BE2C (cell line): Measurements from ENCODE around the gene GINS3.

Experiments
- DNase-seq: peaks from one replicate; pipeline ENCODE4 v3.0.0-alpha.2; 2020
- H3K27me3 ChIP-seq: fragments of 250-450 bp; sonication (Bioruptor Pico); 2 replicates; pipeline ENCODE4 v1.5.1; 2020; ENCODE audit warnings: mild to moderate bottlenecking
- H3K36me3 ChIP-seq: fragments of 250-450 bp; sonication (Bioruptor Pico); 2 replicates; pipeline ENCODE4 v1.5.1; 2020; ENCODE audit warnings: mild to moderate bottlenecking
- H3K4me1 ChIP-seq: fragments of 250-450 bp; sonication (Bioruptor Pico); 2 replicates; pipeline ENCODE4 v1.5.1; 2020
- H3K4me3 ChIP-seq: 2 replicates; pipeline ENCODE4 v1.5.1; 2011; ENCODE audit warnings: low read depth, low read length
- H3K9me3 ChIP-seq: fragments of 250-450 bp; sonication (Bioruptor Pico); 2 replicates; pipeline ENCODE4 v1.5.1; 2020
- TF ChIP-seq, protein P1 (sequence below): IDR thresholded peaks from 2 replicates; pipeline ENCODE4 v1.5.1; 2012; ENCODE audit warnings: mild to moderate bottlenecking, low read depth, low read length

The GINS3 gene

DNA sequence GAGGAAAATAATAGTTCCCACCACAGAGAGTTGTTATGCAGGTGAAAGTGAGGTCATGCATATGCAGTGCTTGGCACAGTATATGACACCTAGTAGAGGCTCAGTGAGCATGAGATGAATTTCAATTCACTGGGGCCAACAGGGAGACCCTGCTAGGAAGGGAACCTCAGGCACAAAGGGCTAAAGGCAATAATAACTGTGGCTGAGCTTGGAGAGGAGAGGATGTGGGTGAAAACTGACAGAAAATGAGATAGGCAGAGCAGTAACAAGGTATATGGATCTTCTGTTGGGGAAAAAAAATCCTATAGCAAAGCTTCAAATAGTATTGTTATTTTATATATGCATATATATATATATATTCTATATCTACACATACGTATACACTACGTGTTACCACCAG is 25.0 kb upstream of the GINS3 start:
- no peaks in the 10 kb centered on the region for H3K9me3 ChIP-seq
- no peaks in the 10 kb centered on the region for H3K36me3 ChIP-seq
- no peak for DNase-seq
- TF ChIP-seq, protein P1, sequence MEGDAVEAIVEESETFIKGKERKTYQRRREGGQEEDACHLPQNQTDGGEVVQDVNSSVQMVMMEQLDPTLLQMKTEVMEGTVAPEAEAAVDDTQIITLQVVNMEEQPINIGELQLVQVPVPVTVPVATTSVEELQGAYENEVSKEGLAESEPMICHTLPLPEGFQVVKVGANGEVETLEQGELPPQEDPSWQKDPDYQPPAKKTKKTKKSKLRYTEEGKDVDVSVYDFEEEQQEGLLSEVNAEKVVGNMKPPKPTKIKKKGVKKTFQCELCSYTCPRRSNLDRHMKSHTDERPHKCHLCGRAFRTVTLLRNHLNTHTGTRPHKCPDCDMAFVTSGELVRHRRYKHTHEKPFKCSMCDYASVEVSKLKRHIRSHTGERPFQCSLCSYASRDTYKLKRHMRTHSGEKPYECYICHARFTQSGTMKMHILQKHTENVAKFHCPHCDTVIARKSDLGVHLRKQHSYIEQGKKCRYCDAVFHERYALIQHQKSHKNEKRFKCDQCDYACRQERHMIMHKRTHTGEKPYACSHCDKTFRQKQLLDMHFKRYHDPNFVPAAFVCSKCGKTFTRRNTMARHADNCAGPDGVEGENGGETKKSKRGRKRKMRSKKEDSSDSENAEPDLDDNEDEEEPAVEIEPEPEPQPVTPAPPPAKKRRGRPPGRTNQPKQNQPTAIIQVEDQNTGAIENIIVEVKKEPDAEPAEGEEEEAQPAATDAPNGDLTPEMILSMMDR = no peak
- H3K4me3 ChIP-seq = no peak overlapping the region
- no peaks in the 10 kb centered on the region; the same call in 1 of the 2 replicates for H3K4me1 ChIP-seq
- H3K27me3 ChIP-seq = no peaks in the 10 kb centered on the region

DNA sequence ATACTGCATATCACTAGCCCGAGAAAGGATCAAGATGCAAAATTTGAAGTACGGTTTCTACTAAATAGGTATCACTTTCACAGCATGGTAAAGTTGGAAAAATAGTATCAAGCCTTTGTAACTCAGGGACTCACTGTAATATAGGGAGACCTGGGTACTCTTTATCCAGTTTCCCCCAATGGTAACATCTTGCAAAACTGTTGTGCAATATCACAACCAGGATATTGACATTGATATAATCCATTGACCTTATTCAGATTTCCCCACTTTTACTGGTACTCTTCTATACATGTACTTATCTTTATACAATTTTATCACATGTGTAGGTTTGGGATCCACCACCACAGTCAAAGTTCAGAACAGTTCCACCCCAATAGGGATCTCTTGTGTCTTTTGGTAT is 20.4 kb upstream of the GINS3 start:
- DNase-seq = no peak
- TF ChIP-seq, protein P1 = no peak
- Histone ChIP-seq H3K9me3 (no peaks in the 10 kb centered on the region), H3K27me3 (no peaks in the 10 kb centered on the region), H3K4me3 (no peak overlapping the region), H3K4me1 (no peaks in the 10 kb centered on the region; the same call in 1 of the 2 replicates), H3K36me3 (no peaks in the 10 kb centered on the region)

DNA sequence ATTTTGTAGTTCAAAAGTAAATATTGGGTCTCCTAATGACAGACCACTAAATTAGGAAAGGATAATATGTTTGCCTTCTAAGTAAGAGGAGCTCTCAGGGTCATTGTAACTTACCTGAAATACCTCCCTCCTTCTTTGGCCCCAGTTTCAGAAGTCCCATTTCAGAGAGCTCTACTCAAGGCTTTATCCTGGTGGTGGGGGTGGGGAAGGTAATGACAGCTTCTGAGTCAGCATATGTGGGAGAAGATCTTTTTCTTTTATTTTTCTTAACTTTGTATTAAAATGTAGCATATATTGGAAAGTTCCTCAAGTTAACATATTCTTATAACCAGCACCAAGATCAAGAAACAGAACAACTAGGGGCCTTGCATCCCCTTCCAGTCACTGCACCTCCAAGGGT is 16.9 kb upstream of the GINS3 start:
- H3K4me3 ChIP-seq = no peak overlapping the region
- no peaks in the 10 kb centered on the region for H3K36me3 ChIP-seq

DNA sequence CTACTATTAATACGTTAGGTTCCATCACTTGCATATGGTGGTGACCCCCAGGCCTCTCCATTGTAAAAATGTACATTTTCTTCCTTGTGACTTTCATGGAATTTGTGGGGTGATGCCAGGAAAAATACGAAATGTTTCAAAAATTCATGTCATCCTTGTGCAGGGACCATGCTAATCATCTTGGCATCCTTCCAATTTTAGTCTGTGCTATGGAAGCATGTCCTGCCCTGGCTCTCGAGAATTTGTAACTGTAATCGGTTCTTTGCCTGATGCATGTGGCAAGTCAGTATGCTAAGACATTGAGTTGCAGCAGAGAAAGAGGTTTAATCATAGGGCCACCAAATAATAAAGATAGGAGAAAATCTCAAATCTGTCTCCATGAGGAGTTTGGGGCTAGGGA is 14.3 kb upstream of the GINS3 start:
- H3K4me3 ChIP-seq = no peak overlapping the region
- no peak for DNase-seq
- no peaks in the 10 kb centered on the region for H3K27me3 ChIP-seq
- H3K36me3 ChIP-seq = no peaks in the 10 kb centered on the region
- TF ChIP-seq, protein P1 = no peak
- no peaks in the 10 kb centered on the region for H3K9me3 ChIP-seq
- no peaks in the 10 kb centered on the region; the same call in 1 of the 2 replicates for H3K4me1 ChIP-seq

More for the DNA sequence above, 16.9 kb upstream of the GINS3 start:
- DNase-seq = no peak
- no peaks in the 10 kb centered on the region for H3K27me3 ChIP-seq
- no peaks in the 10 kb centered on the region for H3K9me3 ChIP-seq
- no peaks in the 10 kb centered on the region; the same call in 1 of the 2 replicates for H3K4me1 ChIP-seq
- TF ChIP-seq, protein P1 = no peak

DNA sequence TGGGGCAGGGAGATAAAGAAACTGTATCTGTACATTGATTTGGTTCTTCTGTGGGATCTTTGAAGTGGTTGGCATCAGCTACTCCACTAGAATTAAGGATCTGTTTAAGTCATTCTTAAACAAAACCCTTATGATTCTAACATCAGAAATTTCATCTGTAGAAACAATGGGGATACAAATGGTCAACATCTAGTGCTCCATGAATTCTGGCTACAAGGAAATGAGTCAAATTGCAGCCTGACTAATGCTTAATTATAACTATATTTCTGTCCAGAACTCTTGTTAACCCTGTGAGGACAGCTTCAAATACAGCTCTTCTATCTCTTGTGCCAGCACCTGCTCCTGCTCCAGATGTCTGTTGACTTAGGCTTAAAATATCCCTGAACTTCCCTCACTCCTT is 13.9 kb upstream of the GINS3 start:
- TF ChIP-seq, protein P1 = no peak
- Histone ChIP-seq H3K9me3 (no peaks in the 10 kb centered on the region), H3K4me1 (no peaks in the 10 kb centered on the region; the same call in 1 of the 2 replicates)

DNA sequence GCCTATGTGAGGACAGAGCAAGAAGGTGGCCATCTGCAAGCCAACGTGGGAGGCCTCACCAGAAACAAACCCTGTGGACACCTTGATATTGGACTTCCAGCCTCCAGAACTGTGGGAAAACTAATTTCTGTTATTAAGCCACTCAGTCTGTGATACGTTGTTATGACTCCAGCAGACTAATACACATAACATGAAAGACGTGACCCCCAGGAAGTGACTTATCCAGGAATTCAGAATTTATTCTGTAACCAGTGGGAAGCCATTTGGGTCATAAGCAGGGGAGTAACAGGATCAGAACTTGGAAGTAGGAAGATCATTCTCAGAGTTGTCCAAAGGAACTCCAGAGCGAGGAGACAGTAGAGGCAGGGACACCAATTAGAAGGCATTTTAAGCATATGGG is 12.5 kb upstream of the GINS3 start:
- TF ChIP-seq, protein P1 = no peak
- H3K4me1 ChIP-seq = no peaks in the 10 kb centered on the region; the same call in 1 of the 2 replicates
- no peaks in the 10 kb centered on the region for H3K27me3 ChIP-seq
- no peak overlapping the region for H3K4me3 ChIP-seq
- H3K9me3 ChIP-seq = no peaks in the 10 kb centered on the region
- H3K36me3 ChIP-seq = no peaks in the 10 kb centered on the region
- DNase-seq = no peak

More for the DNA sequence above, 13.9 kb upstream of the GINS3 start:
- DNase-seq = no peak
- Histone ChIP-seq H3K27me3 (no peaks in the 10 kb centered on the region), H3K4me3 (no peak overlapping the region), H3K36me3 (no peaks in the 10 kb centered on the region)
